HCT116 (cell line): ENCODE measurements around the gene TMEM53. TPM values are rescaled to one million over a fixed set of nuclear protein-coding genes. Genes with fewer than 3 reads are reported as not detected.

Experiments
- ATAC-seq: fragments of 200-7000 bp; cut with Tn5 transposase; 2 replicates; pipeline ENCODE4 v1.9.1; 2020; ENCODE audit warnings: mild to moderate bottlenecking, moderate library complexity
- BruUV-seq: library from RNA; stranded (reverse); fragments of 400-500 nt; replicated peaks from 2 replicates; lab custom pipeline; 2021; lab: Mats Ljungman, UMichigan
- CTCF ChIA-PET: fragments of 300-600 bp; sonication (Branson Sonifier 250); formaldehyde crosslinking; loops from one replicate; lab custom pipeline; 2021; ENCODE audit warnings: antibody characterized with exemption; lab: Charles Lee
- POLR2A ChIA-PET: fragments of 300-600, 350-600 bp; sonication (Branson Sonifier 250); formaldehyde crosslinking; loops from one replicate; lab custom pipeline; 2021; ENCODE audit warnings: antibody characterized with exemption; lab: Charles Lee
- RAD21 ChIA-PET, 2 experiments: fragments of 300-600 bp; sonication (Branson Sonifier 250); formaldehyde crosslinking; loops; one replicate each; lab custom pipeline; 2023; ENCODE audit warnings: low total read pairs in 2 of 2; ENCODE audit not compliant: uncharacterized antibody in 2 of 2, unreplicated experiment in 2 of 2, low non-redundant PET in 1 of 2; lab: Charles Lee
- DNase-seq: peaks from one replicate; pipeline ENCODE4 v3.0.0-alpha.2; 2010; ENCODE audit warnings: low read depth, low spot score
- H2AFZ ChIP-seq: fragments of 200-600 bp; shearing (Covaris generic), sonication (generic); 2 replicates; pipeline ENCODE4 v1.6.1; 2017; ENCODE audit warnings: low read depth, mixed run types, mixed read lengths, antibody characterized with exemption, low read length; ENCODE audit not compliant: poor library complexity, severe bottlenecking
- H3K27ac ChIP-seq: 2 replicates; pipeline ENCODE4 v1.5.1; 2012; ENCODE audit warnings: low read depth, low read length
- H3K27me3 ChIP-seq: fragments of 200-600 bp; sonication (generic); 2 replicates; pipeline ENCODE4 v1.6.1; 2016; ENCODE audit warnings: mixed run types, low read length, mixed read lengths; ENCODE audit not compliant: insufficient read depth
- H3K36me3 ChIP-seq, 2 experiments: fragments of 200-500 bp in 1 of 2; fragments of 200-600 bp in 1 of 2; sonication (Bioruptor generic) in 1 of 2; sonication (generic) in 1 of 2; 2 replicates each; pipeline versions ENCODE4 v1.5.1 to v1.6.1; 2014 to 2016; ENCODE audit warnings: low read length in 2 of 2, inconsistent platforms in 1 of 2, mixed read lengths in 1 of 2, mixed run types in 1 of 2; ENCODE audit not compliant: insufficient read depth in 2 of 2, control insufficient read depth in 1 of 2
- H3K4me1 ChIP-seq, 2 experiments: fragments of 200-600 bp in 1 of 2; sonication (generic) in 1 of 2; 2 replicates each; pipeline versions ENCODE4 v1.5.1 to v1.6.1; 2012 to 2017; ENCODE audit warnings: low read length in 2 of 2, inconsistent platforms in 1 of 2, mild to moderate bottlenecking in 1 of 2, mixed read lengths in 1 of 2, mixed run types in 1 of 2, moderate library complexity in 1 of 2; ENCODE audit not compliant: insufficient read depth in 2 of 2, control insufficient read depth in 1 of 2
- H3K4me2 ChIP-seq: fragments of 200-600 bp; sonication (generic); 2 replicates; pipeline ENCODE4 v1.6.1; 2017; ENCODE audit warnings: mixed run types, low read length, mixed read lengths
- H3K4me3 ChIP-seq, 2 experiments: fragments of 200-600 bp in 1 of 2; sonication (generic) in 1 of 2; replicated peaks in 1 of 2; 2 replicates each; pipeline ENCODE4 v1.5.1; 2011 to 2016; ENCODE audit warnings: low read length in 2 of 2, control low read depth in 1 of 2, low read depth in 1 of 2, mild to moderate bottlenecking in 1 of 2, mixed read lengths in 1 of 2, mixed run types in 1 of 2
- H3K79me2 ChIP-seq: fragments of 200-600 bp; sonication (generic); 2 replicates; pipeline ENCODE4 v1.6.1; 2017; ENCODE audit warnings: mild to moderate bottlenecking, mixed run types, low read length, moderate library complexity, mixed read lengths; ENCODE audit not compliant: insufficient read depth
- H3K9ac ChIP-seq: fragments of 200-600 bp; sonication (generic); 2 replicates; pipeline ENCODE4 v1.6.1; 2016; ENCODE audit warnings: low read length, mixed read lengths
- H3K9me2 ChIP-seq: fragments of 200-600 bp; sonication (generic), shearing (Covaris generic); 2 replicates; pipeline ENCODE4 v1.6.1; 2017; ENCODE audit warnings: mixed run types, mild to moderate bottlenecking, moderate library complexity; ENCODE audit not compliant: insufficient read depth
- H3K9me3 ChIP-seq, 2 experiments: fragments of 200-500 bp in 1 of 2; fragments of 200-600 bp in 1 of 2; sonication (Bioruptor generic) in 1 of 2; sonication (generic) in 1 of 2; 2 replicates each; pipeline ENCODE4 v1.6.1; 2014 to 2017; ENCODE audit warnings: low read length in 2 of 2, mixed read lengths in 2 of 2, inconsistent platforms in 1 of 2, low read depth in 1 of 2, mild to moderate bottlenecking in 1 of 2, mixed run types in 1 of 2, moderate library complexity in 1 of 2; ENCODE audit not compliant: control insufficient read depth in 1 of 2, insufficient read depth in 1 of 2
- H4K20me1 ChIP-seq: fragments of 200-600 bp; sonication (generic), shearing (Covaris generic); 2 replicates; pipeline ENCODE4 v1.6.1; 2017; ENCODE audit warnings: mixed run types, mild to moderate bottlenecking, moderate library complexity; ENCODE audit not compliant: insufficient read depth
- CTCF ChIP-seq, 3 experiments: fragments of 200-600 bp in 1 of 3; sonication (generic) in 1 of 3; IDR thresholded peaks in 2 of 3; conservative IDR thresholded peaks in 1 of 3; 2 replicates each; pipeline ENCODE4 v1.5.1; 2012 to 2017; ENCODE audit warnings: low read depth in 2 of 3, low read length in 2 of 3, antibody characterized with exemption in 1 of 3, borderline replicate concordance in 1 of 3, control low read depth in 1 of 3, mild to moderate bottlenecking in 1 of 3, mixed read lengths in 1 of 3, mixed run types in 1 of 3, moderate library complexity in 1 of 3; ENCODE audit not compliant: insufficient read depth in 1 of 3
- EGR1 ChIP-seq: IDR thresholded peaks from 2 replicates; pipeline ENCODE4 v1.6.1; 2012; ENCODE audit warnings: low read depth
- POLR2AphosphoS5 ChIP-seq: IDR thresholded peaks from 2 replicates; pipeline ENCODE4 v1.6.1; 2011; ENCODE audit warnings: mild to moderate bottlenecking, low read depth, low read length, moderate library complexity
- ZBTB33 ChIP-seq: IDR thresholded peaks from 2 replicates; pipeline ENCODE4 v1.6.1; 2011; ENCODE audit warnings: mild to moderate bottlenecking, low read length, moderate library complexity; ENCODE audit not compliant: insufficient replicate concordance; ENCODE audit errors: extremely low read depth
- intact Hi-C: fragments of 100-400 bp; cut with micrococcal nuclease; formaldehyde crosslinking; loops from 2 replicates; pipeline ENCODE4 v1.10.0; 2022
- total RNA-seq: library from RNA; stranded (reverse); gene quantifications from one replicate; pipeline ENCODE4 v1.2.1, GENCODE V29; 2021; ENCODE audit not compliant: unreplicated experiment

TMEM53 gene
- total RNA-seq, 1 experiment from 2014 or later, result 10.8 TPM

DNA sequence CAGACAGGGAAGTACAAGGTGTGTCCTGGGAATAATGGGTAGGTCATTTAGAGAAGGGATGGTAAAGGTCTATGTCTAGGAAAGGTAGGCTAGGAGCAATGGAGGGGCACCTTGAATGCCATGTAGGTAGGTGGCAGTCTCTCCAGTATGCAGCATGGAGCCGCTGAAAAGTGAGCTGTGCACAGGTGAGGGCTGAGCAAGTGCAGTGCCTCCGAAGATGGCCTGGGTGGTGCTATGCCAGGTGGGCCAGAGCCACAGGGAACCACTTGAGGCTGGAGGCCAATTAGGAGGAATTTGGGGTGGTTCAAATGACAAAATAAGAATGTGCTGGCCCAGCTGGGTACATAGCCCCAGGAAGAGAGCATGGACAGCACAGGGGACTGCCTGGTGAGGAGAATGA lies 31.7 kb upstream of the TMEM53 start (continued):
- TF ChIP-seq CTCF (IDR thresholded peaks at IDR 0.05 in 2 of 3, conservative IDR thresholded peaks at IDR 0.05 in 1 of 3; ENCODE audit: borderline replicate concordance in 1 of 3, insufficient read depth in 1 of 3, low read depth in 2 of 3, low read length in 2 of 3) (no peak), EGR1 (no peak), ZBTB33 (no peak)
- TF ChIP-seq, all 23 proteins: peak for 0

DNA sequence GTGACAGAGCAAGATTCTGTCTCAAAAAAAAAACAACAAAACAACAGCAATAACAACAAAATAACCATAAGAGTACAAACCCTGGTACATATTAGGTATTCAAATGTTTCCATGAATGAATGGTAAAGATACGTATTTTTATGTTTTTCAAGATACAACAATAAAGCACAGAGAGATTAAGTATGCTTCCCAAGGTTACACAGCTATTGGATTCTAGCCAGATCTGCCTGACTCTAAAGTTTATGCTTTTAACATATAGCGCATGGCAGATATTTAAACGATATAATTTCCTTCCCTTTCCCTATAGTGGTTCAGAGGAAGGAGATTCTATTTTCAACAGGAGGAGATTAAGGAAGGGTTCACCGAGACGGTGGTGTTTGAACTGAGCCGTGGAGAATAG lies 31.2 kb upstream of the TMEM53 start:
- no peaks in the 10 kb centered on the region for H3K9me3 ChIP-seq
- no peak overlapping the region for H3K4me2 ChIP-seq
- intact Hi-C loops, result no loop called here
- H3K9ac ChIP-seq, result no peak overlapping the region
- peaks cover 17 to 46% of the 10 kb centered on the region in 2 experiments for H3K4me1 ChIP-seq
- ChIA-PET CTCF (no interaction called here), POLR2A (interaction anchor here (5.3 kb wide), 1 partner anchor 16 kb away, joined by 64 read pairs; no protein-coding TSS in a partner anchor), RAD21 (no interaction called here)
- H3K79me2 ChIP-seq, result no peaks in the 10 kb centered on the region
- no peak for TF ChIP-seq POLR2AphosphoS5
- H3K36me3 ChIP-seq, result no peaks in the 10 kb centered on the region
- H4K20me1 ChIP-seq, result no peaks in the 10 kb centered on the region
- no peak overlapping the region for H2AFZ ChIP-seq
- no peak overlapping the region for H3K4me3 ChIP-seq
- no peak for ATAC-seq
- no peaks in the 10 kb centered on the region for H3K9me2 ChIP-seq
- BruUV-seq, result no TSS peak
- no peak overlapping the region for H3K27ac ChIP-seq
- no peaks in the 10 kb centered on the region for H3K27me3 ChIP-seq
- DNase-seq, result no peak
